ENCODE data around the gene GPM6B.

Gene GPM6B

GRCh38 chrX:13836575-13836974, 19.7 kb upstream of the GPM6B start:
- no peak for TF ChIP-seq CTCF (IDR thresholded peaks at IDR 0.05; ENCODE audit: borderline replicate concordance, control extremely low read depth, extremely low read depth, insufficient read depth, missing control alignments)
- in situ Hi-C loops (cut with MboI; ENCODE audit: low sequenced_read_pairs, unreplicated experiment) = no loop called here
- DNase-seq (ENCODE audit: low spot score) = no peak

DNA sequence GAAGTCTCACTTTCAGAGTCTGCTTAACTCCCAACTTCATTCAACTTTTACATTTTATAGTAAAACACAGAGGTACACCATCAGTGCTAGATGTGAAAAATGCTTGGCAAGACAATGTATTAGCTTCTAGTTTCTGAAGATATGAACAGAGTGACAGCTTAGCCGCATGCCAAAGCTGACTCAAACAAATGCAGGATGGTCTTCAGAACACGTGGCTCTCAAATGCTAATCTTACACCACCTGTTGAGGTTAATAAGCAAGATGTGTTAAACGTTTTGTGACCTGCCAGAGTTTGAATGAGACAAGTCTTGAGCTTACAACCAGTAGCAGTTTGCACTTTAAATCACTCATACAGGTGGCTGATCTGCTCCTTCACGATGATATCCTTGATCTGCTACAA, 18.9 kb upstream of the GPM6B start:
- no peak for TF ChIP-seq CTCF (IDR thresholded peaks at IDR 0.05; ENCODE audit: borderline replicate concordance, control extremely low read depth, extremely low read depth, insufficient read depth, missing control alignments)
- in situ Hi-C loops (cut with MboI; ENCODE audit: low sequenced_read_pairs, unreplicated experiment) = no loop called here
- DNase-seq (ENCODE audit: low spot score) = no peak

GRCh38 chrX:13834355-13834754, 17.5 kb upstream of the GPM6B start:
- DNase-seq (ENCODE audit: low spot score) = no peak

DNA sequence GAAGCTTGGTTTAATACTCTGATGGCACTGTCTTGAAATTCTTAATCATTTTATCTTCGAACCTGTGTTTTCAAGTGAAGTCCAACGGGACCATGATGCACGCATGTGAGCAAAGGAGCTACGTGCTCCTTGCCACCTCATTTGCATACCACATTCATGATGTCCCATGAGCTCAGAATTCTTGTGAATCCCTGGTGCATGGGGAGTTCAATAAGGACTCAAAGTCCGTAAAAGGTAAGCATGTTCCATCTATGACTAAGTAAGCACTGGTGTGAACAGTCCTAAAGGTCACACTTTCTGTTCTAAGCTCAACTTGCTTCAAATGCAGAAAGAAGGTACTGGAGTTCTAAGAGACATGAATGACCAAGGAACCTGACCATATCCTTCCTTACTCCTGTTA, 13.1 kb upstream of the GPM6B start:
- in situ Hi-C loops (cut with MboI; ENCODE audit: low sequenced_read_pairs, unreplicated experiment) = no loop called here
- DNase-seq (ENCODE audit: low spot score) = no peak
- no peak for TF ChIP-seq CTCF (IDR thresholded peaks at IDR 0.05; ENCODE audit: borderline replicate concordance, control extremely low read depth, extremely low read depth, insufficient read depth, missing control alignments)

More at GRCh38 chrX:13834355-13834754, 17.5 kb upstream of the GPM6B start:
- no peak for TF ChIP-seq CTCF (IDR thresholded peaks at IDR 0.05; ENCODE audit: borderline replicate concordance, control extremely low read depth, extremely low read depth, insufficient read depth, missing control alignments)
- in situ Hi-C loops (cut with MboI; ENCODE audit: low sequenced_read_pairs, unreplicated experiment) = no loop called here

DNA sequence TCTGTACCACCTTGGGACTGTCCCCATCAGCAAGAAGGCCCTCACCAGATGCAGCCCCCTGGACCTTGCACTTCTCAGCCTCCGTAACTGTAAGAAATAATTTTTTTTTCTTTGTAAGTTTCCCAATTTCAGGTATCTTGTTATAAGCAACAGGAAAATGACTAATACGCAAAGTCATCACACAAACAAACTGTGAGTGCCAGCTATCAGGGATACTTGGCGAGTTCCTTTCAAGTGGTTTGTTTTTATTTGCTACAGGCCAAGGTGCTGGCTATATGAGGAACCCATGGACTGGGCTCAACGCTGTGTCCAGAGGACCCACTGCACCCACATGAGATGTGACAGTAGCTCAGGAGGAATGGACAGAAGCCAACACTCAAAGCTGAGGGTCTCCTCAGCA, 11.5 kb upstream of the GPM6B start:
- TF ChIP-seq CTCF (IDR thresholded peaks at IDR 0.05; ENCODE audit: borderline replicate concordance, control extremely low read depth, extremely low read depth, insufficient read depth, missing control alignments) = no peak
- in situ Hi-C loops (cut with MboI; ENCODE audit: low sequenced_read_pairs, unreplicated experiment) = no loop called here
- no peak for DNase-seq (ENCODE audit: low spot score)

DNA sequence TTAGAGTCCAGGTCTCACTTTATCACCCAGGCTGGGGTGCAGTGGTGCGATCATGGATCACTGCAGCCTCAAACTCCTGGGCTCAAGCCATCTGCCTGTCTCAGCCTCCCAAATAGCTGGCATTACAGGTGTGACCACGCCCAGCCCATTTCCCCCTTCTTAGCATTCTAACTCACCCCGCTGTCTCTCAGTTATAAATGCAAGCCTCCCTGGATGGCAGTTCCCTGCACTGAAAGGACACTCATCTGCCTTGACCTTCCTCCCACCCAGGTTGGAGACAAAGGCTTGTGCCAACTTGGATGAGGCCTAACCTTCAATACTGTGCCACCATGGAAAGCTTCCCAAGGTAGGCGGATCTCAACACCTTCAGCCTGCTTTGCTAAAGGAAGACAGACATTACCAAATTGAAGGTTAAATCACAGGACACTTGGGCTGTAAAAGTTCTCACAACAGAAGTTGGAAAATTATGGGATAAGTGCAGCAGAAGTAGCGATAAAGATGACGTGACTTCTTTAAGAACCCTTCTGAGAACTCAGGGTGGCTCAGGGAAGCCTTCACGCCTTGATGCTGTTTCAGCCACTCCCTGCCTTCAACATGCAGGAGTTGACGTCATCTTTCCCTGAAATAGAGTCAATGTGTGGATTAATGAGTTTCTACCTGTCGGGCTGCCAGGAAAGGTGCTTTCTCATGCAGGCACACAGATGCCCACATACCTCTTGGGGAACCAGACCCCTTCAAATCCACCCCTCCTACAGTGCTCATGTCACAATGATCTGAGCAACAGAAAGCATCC, 10.6 kb upstream of the GPM6B start:
- no peak for TF ChIP-seq CTCF (IDR thresholded peaks at IDR 0.05; ENCODE audit: borderline replicate concordance, control extremely low read depth, extremely low read depth, insufficient read depth, missing control alignments)
- no peak for DNase-seq (ENCODE audit: low spot score)
- in situ Hi-C loops (cut with MboI; ENCODE audit: low sequenced_read_pairs, unreplicated experiment) = no loop called here
